Loucy (cell line): Measurements from ENCODE around the gene WEE2.
A peak's percentile ranks its signal among the peaks of the same experiment; 100 is the strongest.

ENCODE experiments used
- H2AFZ ChIP-seq: fragments of 200-600 bp; sonication (generic); 2 replicates; pipeline ENCODE4 v1.6.0; 2016; ENCODE audit warnings: antibody characterized with exemption, mild to moderate bottlenecking, low read length, moderate library complexity
- H3F3A ChIP-seq: fragments of 200-600 bp; 2 replicates; pipeline ENCODE4 v1.6.0; 2016; ENCODE audit warnings: antibody characterized with exemption, low read depth, mild to moderate bottlenecking
- H3K27me3 ChIP-seq: fragments of 200-600 bp; sonication (generic); 2 replicates; pipeline ENCODE4 v1.6.1; 2014; ENCODE audit warnings: low read length, mild to moderate bottlenecking; ENCODE audit not compliant: insufficient read depth, poor library complexity, severe bottlenecking
- H3K36me3 ChIP-seq: fragments of 200-600 bp; sonication (generic); 2 replicates; pipeline ENCODE4 v1.6.1; 2016; ENCODE audit warnings: low read length; ENCODE audit not compliant: insufficient read depth
- H3K4me1 ChIP-seq: fragments of 200-600 bp; sonication (generic); 2 replicates; pipeline ENCODE4 v1.5.1; 2014; ENCODE audit warnings: low read length, mild to moderate bottlenecking; ENCODE audit not compliant: insufficient read depth, poor library complexity, severe bottlenecking
- H3K4me2 ChIP-seq: fragments of 200-600 bp; sonication (generic); 2 replicates; pipeline ENCODE4 v1.6.0; 2014; ENCODE audit warnings: antibody characterized with exemption, low read length, low read depth, mild to moderate bottlenecking; ENCODE audit not compliant: poor library complexity, severe bottlenecking
- H3K4me3 ChIP-seq: fragments of 200-600 bp; sonication (generic); 2 replicates; pipeline ENCODE4 v1.5.1; 2014; ENCODE audit warnings: low read length, mild to moderate bottlenecking, mixed read lengths; ENCODE audit not compliant: poor library complexity, severe bottlenecking
- H3K79me2 ChIP-seq: fragments of 200-600 bp; sonication (generic); 2 replicates; pipeline ENCODE4 v1.6.1; 2014; ENCODE audit warnings: low read length; ENCODE audit not compliant: insufficient read depth
- H3K9ac ChIP-seq: fragments of 200-600 bp; sonication (generic); 2 replicates; pipeline ENCODE4 v1.6.0; 2014; ENCODE audit warnings: mild to moderate bottlenecking, low read depth, low read length, moderate library complexity; ENCODE audit not compliant: poor library complexity, severe bottlenecking
- H3K9me2 ChIP-seq: fragments of 200-600 bp; sonication (generic); replicated peaks from 2 replicates; pipeline ENCODE4 v1.6.1; 2016; ENCODE audit warnings: low read depth, low read length, mixed read lengths
- H3K9me3 ChIP-seq: fragments of 200-600 bp; sonication (generic); 2 replicates; pipeline ENCODE4 v1.6.1; 2014; ENCODE audit warnings: mild to moderate bottlenecking, antibody characterized with exemption, low read length, low read depth; ENCODE audit not compliant: insufficient read depth
- H4K20me1 ChIP-seq: fragments of 200-600 bp; sonication (generic); 2 replicates; pipeline ENCODE4 v1.6.0; 2014; ENCODE audit warnings: antibody characterized with exemption, low read length, mild to moderate bottlenecking; ENCODE audit not compliant: insufficient read depth, poor library complexity, severe bottlenecking
- EZH2phosphoT487 ChIP-seq: fragments of 200-600 bp; IDR thresholded peaks from 2 replicates; pipeline ENCODE4 v1.6.1; 2018; ENCODE audit warnings: antibody characterized with exemption, mild to moderate bottlenecking, moderate library complexity, borderline replicate concordance
- TF ChIP-seq, protein P1 (sequence below): fragments of 200-600 bp; sonication (generic); conservative IDR thresholded peaks from 2 replicates; pipeline ENCODE4 v1.5.1; 2014; ENCODE audit warnings: mild to moderate bottlenecking, antibody characterized with exemption, low read length

Gene WEE2

GRCh38 chr7:141693082-141693481 is 15.1 kb upstream of the WEE2 start:
- no peaks in the 10 kb centered on the region for H3K9me3 ChIP-seq

GRCh38 chr7:141695803-141696289 is 12.3 kb upstream of the WEE2 start:
- Histone ChIP-seq H2AFZ (no peak overlapping the region), H3K36me3 (no peaks in the 10 kb centered on the region), H3K9me3 (no peaks in the 10 kb centered on the region), H3K4me3 (no peak overlapping the region), H3K27me3 (no peaks in the 10 kb centered on the region), H3K4me2 (peak overlapping the region; percentile 6), H3K9me2 (no peaks in the 10 kb centered on the region), H3K9ac (no peak overlapping the region), H4K20me1 (peaks cover 21% of the 10 kb centered on the region), H3F3A (no peaks in the 10 kb centered on the region), H3K4me1 (peaks cover 53% of the 10 kb centered on the region), H3K79me2 (peaks cover 69% of the 10 kb centered on the region; the same call in 1 of the 2 replicates)
- TF ChIP-seq, protein P1, sequence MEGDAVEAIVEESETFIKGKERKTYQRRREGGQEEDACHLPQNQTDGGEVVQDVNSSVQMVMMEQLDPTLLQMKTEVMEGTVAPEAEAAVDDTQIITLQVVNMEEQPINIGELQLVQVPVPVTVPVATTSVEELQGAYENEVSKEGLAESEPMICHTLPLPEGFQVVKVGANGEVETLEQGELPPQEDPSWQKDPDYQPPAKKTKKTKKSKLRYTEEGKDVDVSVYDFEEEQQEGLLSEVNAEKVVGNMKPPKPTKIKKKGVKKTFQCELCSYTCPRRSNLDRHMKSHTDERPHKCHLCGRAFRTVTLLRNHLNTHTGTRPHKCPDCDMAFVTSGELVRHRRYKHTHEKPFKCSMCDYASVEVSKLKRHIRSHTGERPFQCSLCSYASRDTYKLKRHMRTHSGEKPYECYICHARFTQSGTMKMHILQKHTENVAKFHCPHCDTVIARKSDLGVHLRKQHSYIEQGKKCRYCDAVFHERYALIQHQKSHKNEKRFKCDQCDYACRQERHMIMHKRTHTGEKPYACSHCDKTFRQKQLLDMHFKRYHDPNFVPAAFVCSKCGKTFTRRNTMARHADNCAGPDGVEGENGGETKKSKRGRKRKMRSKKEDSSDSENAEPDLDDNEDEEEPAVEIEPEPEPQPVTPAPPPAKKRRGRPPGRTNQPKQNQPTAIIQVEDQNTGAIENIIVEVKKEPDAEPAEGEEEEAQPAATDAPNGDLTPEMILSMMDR: no peak
- TF ChIP-seq EZH2phosphoT487: no peak

More at GRCh38 chr7:141693082-141693481, 15.1 kb upstream of the WEE2 start:
- H3K9me2 ChIP-seq: no peaks in the 10 kb centered on the region
- H2AFZ ChIP-seq: no peak overlapping the region
- no peaks in the 10 kb centered on the region for H3K27me3 ChIP-seq
- no peak overlapping the region for H3K9ac ChIP-seq
- no peaks in the 10 kb centered on the region for H3F3A ChIP-seq
- no peak overlapping the region for H3K4me2 ChIP-seq
- peaks cover 47% of the 10 kb centered on the region; the same call in 1 of the 2 replicates for H3K79me2 ChIP-seq
- no peak for TF ChIP-seq EZH2phosphoT487
- TF ChIP-seq, protein P1: no peak
- no peaks in the 10 kb centered on the region for H3K36me3 ChIP-seq
- H4K20me1 ChIP-seq: peaks cover 14% of the 10 kb centered on the region
- peaks cover 29% of the 10 kb centered on the region for H3K4me1 ChIP-seq
- H3K4me3 ChIP-seq: no peak overlapping the region

- Histone ChIP-seq H3K4me2 (peak overlapping the region; percentile 90), H3F3A (no peaks in the 10 kb centered on the region), H3K9me2 (no peaks in the 10 kb centered on the region), H2AFZ (no peak overlapping the region), H3K9ac (no peak overlapping the region), H3K79me2 (peaks cover 68% of the 10 kb centered on the region; the same call in 1 of the 2 replicates), H3K4me3 (no peak overlapping the region), H4K20me1 (peaks cover 19% of the 10 kb centered on the region), H3K9me3 (no peaks in the 10 kb centered on the region), H3K4me1 (peaks cover 53% of the 10 kb centered on the region), H3K36me3 (no peaks in the 10 kb centered on the region), H3K27me3 (no peaks in the 10 kb centered on the region)
- no peak for TF ChIP-seq EZH2phosphoT487
- TF ChIP-seq, protein P1: no peak
Observed at GRCh38 chr7:141696348-141696747, 11.8 kb upstream of the WEE2 start.
